IMR-90 (cell line): ENCODE data around the gene DYRK2.

Experiments used
- BHLHE40 ChIP-seq: fragments of 150-350 bp; IDR thresholded peaks from 2 replicates; pipeline ENCODE4 v1.6.1; 2016; ENCODE audit warnings: mild to moderate bottlenecking, low read depth, low read length
- CEBPB ChIP-seq: IDR thresholded peaks from 2 replicates; pipeline ENCODE4 v1.6.1; 2012; ENCODE audit warnings: low read depth, low read length, improper control_type of control experiment
- CTCF ChIP-seq: conservative IDR thresholded peaks from 2 replicates; pipeline ENCODE4 v1.5.1; 2012; ENCODE audit warnings: mild to moderate bottlenecking, low read depth, low read length, improper control_type of control experiment
- ELK1 ChIP-seq: fragments of 150-350 bp; IDR thresholded peaks from 2 replicates; pipeline ENCODE4 v1.6.1; 2016; ENCODE audit warnings: low read depth, mild to moderate bottlenecking, low read length, moderate library complexity, borderline replicate concordance
- FOS ChIP-seq: fragments of 150-350 bp; IDR thresholded peaks from 2 replicates; pipeline ENCODE4 v1.6.1; 2016; ENCODE audit warnings: low read depth, low read length
- MAFK ChIP-seq: IDR thresholded peaks from 2 replicates; pipeline ENCODE4 v1.6.1; 2012; ENCODE audit warnings: low read depth, low read length, improper control_type of control experiment
- MXI1 ChIP-seq: IDR thresholded peaks from 2 replicates; pipeline ENCODE4 v1.6.1; 2012; ENCODE audit warnings: low read depth, mild to moderate bottlenecking, low read length, moderate library complexity, borderline replicate concordance
- NFE2L2 ChIP-seq: fragments of 150-350 bp; IDR thresholded peaks from 2 replicates; pipeline ENCODE4 v1.6.1; 2016; ENCODE audit warnings: low read depth, mild to moderate bottlenecking, low read length
- POLR2A ChIP-seq: IDR thresholded peaks from 2 replicates; pipeline ENCODE4 v1.6.1; 2012; ENCODE audit warnings: mild to moderate bottlenecking, low read depth, low read length
- RAD21 ChIP-seq: IDR thresholded peaks from 2 replicates; pipeline ENCODE4 v1.6.1; 2012; ENCODE audit warnings: low read length, improper control_type of control experiment
- RCOR1 ChIP-seq: IDR thresholded peaks from 2 replicates; pipeline ENCODE4 v1.6.1; 2012; ENCODE audit warnings: mild to moderate bottlenecking, low read length, improper control_type of control experiment; ENCODE audit not compliant: insufficient replicate concordance
- RFX5 ChIP-seq: IDR thresholded peaks from 2 replicates; pipeline ENCODE4 v1.8.0; 2012; ENCODE audit warnings: low read depth, mild to moderate bottlenecking, low read length, moderate library complexity
- SMC3 ChIP-seq: fragments of 150-350 bp; IDR thresholded peaks from 2 replicates; pipeline ENCODE4 v1.6.1; 2016; ENCODE audit warnings: low read depth, mild to moderate bottlenecking, antibody characterized with exemption, low read length, moderate library complexity
- USF2 ChIP-seq: fragments of 150-350 bp; IDR thresholded peaks from 2 replicates; pipeline ENCODE4 v1.6.1; 2017; ENCODE audit warnings: mild to moderate bottlenecking, antibody characterized with exemption, low read length, low read depth

- TF ChIP-seq CTCF (no peak), MXI1 (no peak), MAFK (no peak), POLR2A (no peak), RCOR1 (no peak), RAD21 (no peak), USF2 (no peak), BHLHE40 (no peak), RFX5 (no peak), ELK1 (no peak), NFE2L2 (no peak), SMC3 (no peak), FOS (no peak), CEBPB (no peak)
Observed at GRCh38 chr12:67621926-67622325, 26.6 kb upstream of the DYRK2 start.
